Measurements from ENCODE around the gene CROCC2. TPM values are rescaled to one million over a fixed set of nuclear protein-coding genes. Genes with fewer than 3 reads are reported as not detected.

CROCC2 gene
- total and polyA plus RNA-seq, 8 donors, result 0.03 to 4.9 TPM; not detected in 6

GRCh38 chr2:241019441-241020139 is 113.5 kb downstream of the CROCC2 start:
- Histone ChIP-seq H3K27me3 (no peaks in the 10 kb centered on the region), H3K4me3 (no peak overlapping the region), H3K27ac (no peak overlapping the region), H3K36me3 (peaks cover 0 to 20% (median 0%) of the 10 kb centered on the region in 4 donors), H3K9me3 (peaks cover 0 to under 1% (median under 1%) of the 10 kb centered on the region in 4 donors), H3K4me1 (no peaks in the 10 kb centered on the region)
- TF ChIP-seq CTCF (IDR thresholded peaks at IDR 0.05) (no peak), POLR2A (IDR thresholded peaks at IDR 0.05) (no peak), EP300 (IDR thresholded peaks at IDR 0.05) (no peak)
- intact Hi-C loops (cut with DNase I; ENCODE audit: low total_unique reads), result no loop called here
- 94 to 97% (median 96%) methylated on average over 12 to 20 of the region's 20 CpGs for WGBS, 5 donors
- peak in 1 of 2 donors; percentile 10 for DNase-seq

GRCh38 chr2:241020201-241020600 is 114.1 kb downstream of the CROCC2 start:
- Histone ChIP-seq H3K9me3 (peaks cover 0 to 7% (median 6%) of the 10 kb centered on the region in 4 donors), H3K4me3 (no peak overlapping the region), H3K27ac (no peak overlapping the region), H3K4me1 (no peaks in the 10 kb centered on the region), H3K36me3 (peaks cover 0 to 20% (median 0%) of the 10 kb centered on the region in 4 donors), H3K27me3 (no peaks in the 10 kb centered on the region)
- intact Hi-C loops (cut with DNase I; ENCODE audit: low total_unique reads), result no loop called here
- no peak for DNase-seq
- WGBS, 5 donors, result 94 to 98% (median 96%) methylated on average over 7 to 10 of the region's 10 CpGs
- TF ChIP-seq POLR2A (IDR thresholded peaks at IDR 0.05) (no peak), EP300 (IDR thresholded peaks at IDR 0.05) (no peak), CTCF (IDR thresholded peaks at IDR 0.05) (no peak), POLR2AphosphoS5 (IDR thresholded peaks at IDR 0.05) (no peak)

- TF ChIP-seq POLR2A (IDR thresholded peaks at IDR 0.05), result no peak
- TF ChIP-seq EP300 (IDR thresholded peaks at IDR 0.05), result no peak
- no peak for TF ChIP-seq POLR2AphosphoS5 (IDR thresholded peaks at IDR 0.05)
- no peak for TF ChIP-seq CTCF (IDR thresholded peaks at IDR 0.05)
- Histone ChIP-seq H3K27me3 (no peaks in the 10 kb centered on the region), H3K27ac (no peak overlapping the region), H3K4me3 (no peak overlapping the region), H3K9me3 (peaks cover 0 to 12% (median 10%) of the 10 kb centered on the region in 4 donors), H3K36me3 (peaks cover 0 to 20% (median 0%) of the 10 kb centered on the region in 4 donors), H3K4me1 (no peaks in the 10 kb centered on the region)
- WGBS, 5 donors, result 84 to 95% (median 89%) methylated on average over 8 of the region's 8 CpGs
- no peak for DNase-seq
- intact Hi-C loops (cut with DNase I; ENCODE audit: low total_unique reads), result no loop called here
Observed at GRCh38 chr2:241020629-241021190, 114.6 kb downstream of the CROCC2 start.

GRCh38 chr2:241025639-241026038 is 119.5 kb downstream of the CROCC2 start:
- intact Hi-C loops (cut with DNase I; ENCODE audit: low total_unique reads), result no loop called here
- no peak overlapping the region for H3K4me3 ChIP-seq
- peaks cover 0 to 6% (median 2%) of the 10 kb centered on the region in 4 donors for H3K36me3 ChIP-seq
- H3K27ac ChIP-seq, result no peak overlapping the region
- no peaks in the 10 kb centered on the region for H3K4me1 ChIP-seq
- no peaks in the 10 kb centered on the region for H3K27me3 ChIP-seq
- DNase-seq, result no peak
- no peak for TF ChIP-seq CTCF (IDR thresholded peaks at IDR 0.05)
- no peak for TF ChIP-seq POLR2AphosphoS5 (IDR thresholded peaks at IDR 0.05)
- no peak for TF ChIP-seq POLR2A (IDR thresholded peaks at IDR 0.05)
- no peak for TF ChIP-seq EP300 (IDR thresholded peaks at IDR 0.05)
- WGBS, 5 donors, result 55 to 79% (median 69%) methylated on average over 1 of the region's 1 CpG
- H3K9me3 ChIP-seq, result peaks cover 3 to 29% (median 22%) of the 10 kb centered on the region in 4 donors
